H1 (cell line): ENCODE data around the gene ATP5ME. TPM values are rescaled to one million over a fixed set of nuclear protein-coding genes. Genes with fewer than 3 reads are reported as not detected.

Experiments used
- KDM1A ChIP-seq: fragments of 200-600, 300-600 bp; sonication (generic); IDR thresholded peaks from 2 replicates; pipeline ENCODE4 v1.7.1; 2016; ENCODE audit warnings: mild to moderate bottlenecking, low read length, borderline replicate concordance
- MAFK ChIP-seq: IDR thresholded peaks from 2 replicates; pipeline ENCODE4 v1.6.1; 2012; ENCODE audit warnings: low read depth, mild to moderate bottlenecking, improper control_type of control experiment, low read length
- SIX5 ChIP-seq: IDR thresholded peaks from 2 replicates; pipeline ENCODE4 v1.6.1; 2011; ENCODE audit warnings: mild to moderate bottlenecking, low read depth, low read length
- polyA plus RNA-seq, 7 experiments: library from polyadenylated mRNA; depleted of rRNA in 3 of 7; stranded (reverse) in 5 of 7; unstranded in 2 of 7; fragments of >200 nt in 5 of 7; fragments of 200-250 nt in 2 of 7; gene quantifications; 1 replicate in 5 of 7; 2 replicates in 1 of 7; 4 replicates in 1 of 7; pipeline versions ENCODE4 v1.2.1 to v1.2.3, GENCODE V29; 2011 to 2013; ENCODE audit warnings: missing spikeins in 2 of 7, mixed read lengths in 2 of 7
- total RNA-seq: library from RNA; stranded (reverse); fragmentation: NEBNext Ultra II Directional; extraction: Animal tissue kit (Norgen Biotek cat#: 25700); gene quantifications from 2 replicates; pipeline ENCODE4 v1.2.1, GENCODE V29; 2021
- TF ChIP-seq, protein P1 (sequence below): IDR thresholded peaks from 2 replicates; pipeline ENCODE4 v1.6.1; 2012; ENCODE audit warnings: low read length, inconsistent platforms

The ATP5ME gene
- total and polyA plus RNA-seq, 2 of the 8 experiments (the other 6 are each of a cell fraction or from before 2014, with no cell fraction given): 375 to 450 TPM

DNA sequence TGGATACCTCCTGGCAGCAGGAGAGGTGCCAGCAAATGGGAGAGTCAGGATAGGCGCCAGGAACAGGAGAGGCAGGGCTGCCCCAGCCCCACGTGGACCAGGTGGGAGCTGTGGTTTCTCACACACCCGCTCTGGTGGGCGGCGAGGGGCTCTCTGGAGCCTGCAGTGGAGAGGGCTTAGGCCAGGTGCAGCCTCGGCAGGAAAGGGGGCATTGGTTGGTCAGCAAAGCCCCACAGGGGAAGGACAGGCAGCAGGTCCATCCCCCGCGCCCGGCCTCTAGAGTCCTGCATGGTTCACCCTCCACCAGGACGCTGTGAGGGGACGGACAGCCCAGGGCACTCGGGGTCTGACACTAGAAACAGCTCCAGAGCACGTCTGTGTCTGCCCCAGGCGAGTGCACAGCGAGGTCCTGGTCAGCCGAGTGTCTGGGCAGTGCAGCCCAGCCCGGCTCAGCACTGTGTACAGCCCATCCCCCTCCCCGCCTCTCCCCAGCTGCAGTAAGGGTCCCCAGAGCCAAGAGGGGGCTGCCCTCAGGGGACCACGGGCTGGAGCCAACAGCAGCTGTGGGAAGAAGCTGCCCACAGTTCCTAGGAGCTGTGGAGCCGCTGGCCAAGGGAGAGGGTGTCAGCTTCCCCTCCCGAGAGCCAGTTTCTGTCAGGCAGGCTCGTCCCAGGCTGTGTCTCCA lies 8.2 kb downstream of the ATP5ME start (continued):
- TF ChIP-seq SIX5 (no peak), MAFK (no peak), KDM1A (no peak)
- TF ChIP-seq, protein P1, sequence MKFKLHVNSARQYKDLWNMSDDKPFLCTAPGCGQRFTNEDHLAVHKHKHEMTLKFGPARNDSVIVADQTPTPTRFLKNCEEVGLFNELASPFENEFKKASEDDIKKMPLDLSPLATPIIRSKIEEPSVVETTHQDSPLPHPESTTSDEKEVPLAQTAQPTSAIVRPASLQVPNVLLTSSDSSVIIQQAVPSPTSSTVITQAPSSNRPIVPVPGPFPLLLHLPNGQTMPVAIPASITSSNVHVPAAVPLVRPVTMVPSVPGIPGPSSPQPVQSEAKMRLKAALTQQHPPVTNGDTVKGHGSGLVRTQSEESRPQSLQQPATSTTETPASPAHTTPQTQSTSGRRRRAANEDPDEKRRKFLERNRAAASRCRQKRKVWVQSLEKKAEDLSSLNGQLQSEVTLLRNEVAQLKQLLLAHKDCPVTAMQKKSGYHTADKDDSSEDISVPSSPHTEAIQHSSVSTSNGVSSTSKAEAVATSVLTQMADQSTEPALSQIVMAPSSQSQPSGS: no peak
- TF ChIP-seq, all 59 proteins: peak for 0
